ENCODE measurements around the gene SLC12A8. TPM values are rescaled to one million over a fixed set of nuclear protein-coding genes. Genes with fewer than 3 reads are reported as not detected.

SLC12A8 gene
- total and polyA plus RNA-seq, 2 donors (not counting 1 experiment from before 2014, with no cell fraction given), result 0.57 to 1.1 TPM

- Histone ChIP-seq H3K4me3 (ENCODE audit: control extremely low read depth in 1 of 5, extremely low read depth in 1 of 5, insufficient read depth in 1 of 5, low read depth in 2 of 5, low read length in 4 of 5) (no peak overlapping the region), H3K4me1 (ENCODE audit: control insufficient read depth in 2 of 2, insufficient read depth in 2 of 2, low read length in 2 of 2) (peaks cover 24 to 69% of the 10 kb centered on the region in 2 donors), H3K36me3 (replicated peaks in 1 of 2; ENCODE audit: control extremely low read depth in 1 of 2, control insufficient read depth in 1 of 2, extremely low read depth in 1 of 2, insufficient read depth in 2 of 2, low read length in 1 of 2) (no peaks in the 10 kb centered on the region), H3K4me2 (replicated peaks; ENCODE audit: low read depth, low read length, poor library complexity, severe bottlenecking) (no peak overlapping the region), H4K20me1 (ENCODE audit: control insufficient read depth, insufficient read depth, low read length, poor library complexity, severe bottlenecking) (no peaks in the 10 kb centered on the region), H3K79me2 (ENCODE audit: control insufficient read depth, insufficient read depth, low read length) (no peaks in the 10 kb centered on the region), H3K9ac (ENCODE audit: low read length) (no peak overlapping the region), H3K27me3 (replicated peaks in 1 of 4; ENCODE audit: control extremely low read depth in 1 of 4, control insufficient read depth in 3 of 4, insufficient read depth in 4 of 4, low read length in 3 of 4) (no peaks in the 10 kb centered on the region), H3K27ac (ENCODE audit: low read length in 2 of 2) (no peak overlapping the region), H3K9me3 (ENCODE audit: control extremely low read depth in 1 of 3, control insufficient read depth in 2 of 3, insufficient read depth in 1 of 3, low read length in 2 of 3) (peaks cover 0 to 4% (median 0%) of the 10 kb centered on the region in 3 donors), H2AFZ (ENCODE audit: insufficient read depth, low read depth, low read length, poor library complexity, severe bottlenecking) (no peak overlapping the region)
- over 99% methylated on average over 9 of the region's 12 CpGs for WGBS (ENCODE audit: insufficient coverage)
- DNase-seq (no peak), ATAC-seq (ENCODE audit: low read depth) (no peak)
- H3K27me3 Mint-ChIP-seq, result no peaks in the 10 kb centered on the region
- TF ChIP-seq EZH2 (IDR thresholded peaks at IDR 0.05; ENCODE audit: borderline replicate concordance, insufficient read depth, low read depth, low read length, poor library complexity, severe bottlenecking), result no peak
- TF ChIP-seq CTCF (IDR thresholded peaks at IDR 0.05), result no peak
- no peaks in the 10 kb centered on the region for H3K9me3 Mint-ChIP-seq (ENCODE audit: insufficient read depth)
- peak overlapping the region; percentile 84 for H3K27ac Mint-ChIP-seq
- H3K4me1 Mint-ChIP-seq, result peaks cover 47% of the 10 kb centered on the region
- ChIA-PET CTCF (interaction anchor here (0.6 kb wide), 1 partner anchor 603 kb away, joined by 3 read pairs; no protein-coding TSS in a partner anchor), POLR2A (no interaction called here)
- intact Hi-C loops (cut with micrococcal nuclease), result loop anchor here (5.0 kb wide), 2 partner anchors 213 to 237 kb away; partner anchors contain the start of gene ZNF148
- peak overlapping the region; percentile 57 for H3K4me3 Mint-ChIP-seq
Measured at GRCh38 chr3:125140011-125140817, 72.3 kb downstream of the SLC12A8 start.

- WGBS (ENCODE audit: insufficient coverage), result 100% methylated on average over 4 of the region's 4 CpGs
- no peaks in the 10 kb centered on the region for H3K79me2 ChIP-seq (ENCODE audit: control insufficient read depth, insufficient read depth, low read length)
- no peak for ATAC-seq (ENCODE audit: low read depth)
- H3K4me3 ChIP-seq (ENCODE audit: control extremely low read depth in 1 of 5, extremely low read depth in 1 of 5, insufficient read depth in 1 of 5, low read depth in 2 of 5, low read length in 4 of 5), result no peak overlapping the region
- no peak overlapping the region for H2AFZ ChIP-seq (ENCODE audit: insufficient read depth, low read depth, low read length, poor library complexity, severe bottlenecking)
- Mint-ChIP-seq H3K27me3 (no peaks in the 10 kb centered on the region), H3K4me3 (no peak overlapping the region), H3K4me1 (peaks cover 41% of the 10 kb centered on the region), H3K27ac (no peak overlapping the region), H3K9me3 (ENCODE audit: insufficient read depth) (no peaks in the 10 kb centered on the region)
- H3K27me3 ChIP-seq (replicated peaks in 1 of 4; ENCODE audit: control extremely low read depth in 1 of 4, control insufficient read depth in 3 of 4, insufficient read depth in 4 of 4, low read length in 3 of 4), result no peaks in the 10 kb centered on the region
- POLR2A ChIA-PET, result no interaction called here
- no peak overlapping the region for H3K9ac ChIP-seq (ENCODE audit: low read length)
- H3K27ac ChIP-seq (ENCODE audit: low read length in 2 of 2), result no peak overlapping the region
- intact Hi-C loops (cut with micrococcal nuclease), result no loop called here
- no peaks in the 10 kb centered on the region for H4K20me1 ChIP-seq (ENCODE audit: control insufficient read depth, insufficient read depth, low read length, poor library complexity, severe bottlenecking)
- H3K4me2 ChIP-seq (replicated peaks; ENCODE audit: low read depth, low read length, poor library complexity, severe bottlenecking), result no peak overlapping the region
- CTCF ChIA-PET, result no interaction called here
- TF ChIP-seq EZH2 (IDR thresholded peaks at IDR 0.05; ENCODE audit: borderline replicate concordance, insufficient read depth, low read depth, low read length, poor library complexity, severe bottlenecking) (no peak), CTCF (IDR thresholded peaks at IDR 0.05) (no peak)
- DNase-seq, result no peak
- H3K36me3 ChIP-seq (replicated peaks in 1 of 2; ENCODE audit: control extremely low read depth in 1 of 2, control insufficient read depth in 1 of 2, extremely low read depth in 1 of 2, insufficient read depth in 2 of 2, low read length in 1 of 2), result no peaks in the 10 kb centered on the region
- peaks cover 24 to 61% of the 10 kb centered on the region in 2 donors for H3K4me1 ChIP-seq (ENCODE audit: control insufficient read depth in 2 of 2, insufficient read depth in 2 of 2, low read length in 2 of 2)
- H3K9me3 ChIP-seq (ENCODE audit: control extremely low read depth in 1 of 3, control insufficient read depth in 2 of 3, insufficient read depth in 1 of 3, low read length in 2 of 3), result peaks cover 0 to 4% (median 0%) of the 10 kb centered on the region in 3 donors
Measured at GRCh38 chr3:125139386-125139785, 73.2 kb downstream of the SLC12A8 start.

All from B cell (primary cell).